IMR-90 (cell line): ENCODE measurements around the gene MDC1. TPM values are rescaled to one million over a fixed set of nuclear protein-coding genes. Genes with fewer than 3 reads are reported as not detected.

ENCODE experiments used
- ATAC-seq: fragments of 200-7000 bp; cut with Tn5 transposase; 2 replicates; pipeline ENCODE4 v1.9.1; 2020; ENCODE audit warnings: low read depth, mild to moderate bottlenecking, moderate library complexity
- BruUV-seq: library from RNA; stranded (reverse); fragments of 400-500 nt; replicated peaks from 2 replicates; lab custom pipeline; 2021; lab: Mats Ljungman, UMichigan
- CTCF ChIA-PET: fragments of 300-600 bp; formaldehyde crosslinking; extraction: SDS; loops from one replicate; lab custom pipeline; 2021; ENCODE audit warnings: antibody characterized with exemption; lab: Yijun Ruan, JAX
- POLR2A ChIA-PET: fragments of 300-600 bp; sonication (Branson Sonifier 250); formaldehyde crosslinking; loops from one replicate; lab custom pipeline; 2022; ENCODE audit warnings: antibody characterized with exemption; ENCODE audit not compliant: unreplicated experiment; lab: Charles Lee
- DNase-seq: peaks from one replicate; pipeline ENCODE4 v3.0.0; 2013
- H2AFZ ChIP-seq: replicated peaks from 2 replicates; pipeline ENCODE3; 2013; ENCODE audit warnings: low read length, mild to moderate bottlenecking; ENCODE audit not compliant: poor library complexity
- H2AK5ac ChIP-seq: 2 replicates; pipeline ENCODE4 v1.6.1; 2013; ENCODE audit warnings: low read depth, low read length, inconsistent platforms
- H2AK9ac ChIP-seq: replicated peaks from 2 replicates; pipeline ENCODE3; 2013; ENCODE audit warnings: mild to moderate bottlenecking, low read depth, low read length, moderate library complexity; ENCODE audit not compliant: poor library complexity
- H2BK120ac ChIP-seq: 2 replicates; pipeline ENCODE4 v1.6.1; 2013; ENCODE audit warnings: low read depth, low read length, inconsistent platforms
- H2BK15ac ChIP-seq: 3 replicates; pipeline ENCODE4 v1.6.1; 2013; ENCODE audit warnings: low read depth, low read length, inconsistent platforms
- H2BK20ac ChIP-seq: 2 replicates; pipeline ENCODE4 v1.6.1; 2013; ENCODE audit warnings: low read depth, mild to moderate bottlenecking, inconsistent platforms, low read length, moderate library complexity
- H2BK5ac ChIP-seq: 2 replicates; pipeline ENCODE4 v1.6.1; 2013; ENCODE audit warnings: mild to moderate bottlenecking, low read depth, low read length, inconsistent platforms; ENCODE audit not compliant: poor library complexity, severe bottlenecking
- H3K14ac ChIP-seq: replicated peaks from 2 replicates; pipeline ENCODE4 v1.6.1; 2013; ENCODE audit warnings: low read depth, low read length, inconsistent platforms
- H3K18ac ChIP-seq: 2 replicates; pipeline ENCODE4 v1.6.1; 2013; ENCODE audit warnings: low read depth, low read length, control low read depth
- H3K23ac ChIP-seq: 2 replicates; pipeline ENCODE4 v1.6.1; 2013; ENCODE audit warnings: low read depth, low read length, inconsistent platforms
- H3K27ac ChIP-seq: 2 replicates; pipeline ENCODE4 v1.5.1; 2013; ENCODE audit warnings: mild to moderate bottlenecking, control low read depth, low read length; ENCODE audit not compliant: insufficient read depth
- H3K27me3 ChIP-seq: 2 replicates; pipeline ENCODE4 v1.6.1; 2013; ENCODE audit warnings: low read length; ENCODE audit not compliant: control insufficient read depth, insufficient read depth
- H3K36me3 ChIP-seq: 2 replicates; pipeline ENCODE4 v1.6.1; 2013; ENCODE audit warnings: low read length, mixed read lengths; ENCODE audit not compliant: control insufficient read depth, insufficient read depth
- H3K4ac ChIP-seq: 2 replicates; pipeline ENCODE4 v1.6.1; 2013; ENCODE audit warnings: low read depth, low read length, inconsistent platforms
- H3K4me1 ChIP-seq: 2 replicates; pipeline ENCODE4 v1.6.1; 2013; ENCODE audit warnings: low read length, mixed read lengths; ENCODE audit not compliant: control insufficient read depth, insufficient read depth
- H3K4me2 ChIP-seq: 2 replicates; pipeline ENCODE4 v1.6.1; 2013; ENCODE audit warnings: low read depth, mild to moderate bottlenecking, control low read depth, low read length, moderate library complexity
- H3K4me3 ChIP-seq: 2 replicates; pipeline ENCODE4 v1.5.1; 2013; ENCODE audit warnings: low read depth, mild to moderate bottlenecking, control low read depth, low read length, moderate library complexity; ENCODE audit not compliant: insufficient read depth
- H3K56ac ChIP-seq: 2 replicates; pipeline ENCODE4 v1.6.1; 2013; ENCODE audit warnings: low read length, inconsistent platforms; ENCODE audit not compliant: insufficient read depth; ENCODE audit errors: extremely low read depth
- H3K79me1 ChIP-seq, 2 experiments: 2 replicates each; pipeline ENCODE4 v1.6.1; 2013; ENCODE audit warnings: low read length in 2 of 2, inconsistent platforms in 1 of 2, low read depth in 1 of 2
- H3K9ac ChIP-seq: 2 replicates; pipeline ENCODE4 v1.6.1; 2013; ENCODE audit warnings: low read depth, low read length, control low read depth
- H3K9me1 ChIP-seq: 2 replicates; pipeline ENCODE4 v1.6.1; 2013; ENCODE audit warnings: low read length, inconsistent platforms; ENCODE audit not compliant: insufficient read depth
- H3K9me3 ChIP-seq: 2 replicates; pipeline ENCODE4 v1.6.1; 2013; ENCODE audit warnings: low read length; ENCODE audit not compliant: control insufficient read depth, insufficient read depth
- H4K20me1 ChIP-seq: 2 replicates; pipeline ENCODE4 v1.6.1; 2013; ENCODE audit warnings: low read length, inconsistent platforms; ENCODE audit not compliant: insufficient read depth
- H4K5ac ChIP-seq: 2 replicates; pipeline ENCODE4 v1.6.1; 2013; ENCODE audit warnings: mild to moderate bottlenecking, low read depth, low read length, control low read depth
- H4K8ac ChIP-seq, 2 experiments: 2 replicates each; pipeline ENCODE4 v1.6.1; 2013; ENCODE audit warnings: low read depth in 2 of 2, low read length in 2 of 2, control low read depth in 1 of 2, inconsistent platforms in 1 of 2
- H4K91ac ChIP-seq: 2 replicates; pipeline ENCODE4 v1.6.1; 2013; ENCODE audit warnings: low read depth, low read length, inconsistent platforms; ENCODE audit not compliant: insufficient read depth
- BHLHE40 ChIP-seq: fragments of 150-350 bp; IDR thresholded peaks from 2 replicates; pipeline ENCODE4 v1.6.1; 2016; ENCODE audit warnings: mild to moderate bottlenecking, low read depth, low read length
- CEBPB ChIP-seq: IDR thresholded peaks from 2 replicates; pipeline ENCODE4 v1.6.1; 2012; ENCODE audit warnings: low read depth, low read length, improper control_type of control experiment
- CHD1 ChIP-seq: IDR thresholded peaks from 2 replicates; pipeline ENCODE4 v1.6.1; 2012; ENCODE audit warnings: low read depth, low read length, improper control_type of control experiment
- FOS ChIP-seq: fragments of 150-350 bp; IDR thresholded peaks from 2 replicates; pipeline ENCODE4 v1.6.1; 2016; ENCODE audit warnings: low read depth, low read length
- MAFK ChIP-seq: IDR thresholded peaks from 2 replicates; pipeline ENCODE4 v1.6.1; 2012; ENCODE audit warnings: low read depth, low read length, improper control_type of control experiment
- MXI1 ChIP-seq: IDR thresholded peaks from 2 replicates; pipeline ENCODE4 v1.6.1; 2012; ENCODE audit warnings: low read depth, mild to moderate bottlenecking, low read length, moderate library complexity, borderline replicate concordance
- POLR2A ChIP-seq: IDR thresholded peaks from 2 replicates; pipeline ENCODE4 v1.6.1; 2012; ENCODE audit warnings: mild to moderate bottlenecking, low read depth, low read length
- RCOR1 ChIP-seq: IDR thresholded peaks from 2 replicates; pipeline ENCODE4 v1.6.1; 2012; ENCODE audit warnings: mild to moderate bottlenecking, low read length, improper control_type of control experiment; ENCODE audit not compliant: insufficient replicate concordance
- RFX5 ChIP-seq: IDR thresholded peaks from 2 replicates; pipeline ENCODE4 v1.8.0; 2012; ENCODE audit warnings: low read depth, mild to moderate bottlenecking, low read length, moderate library complexity
- SMC3 ChIP-seq: fragments of 150-350 bp; IDR thresholded peaks from 2 replicates; pipeline ENCODE4 v1.6.1; 2016; ENCODE audit warnings: low read depth, mild to moderate bottlenecking, antibody characterized with exemption, low read length, moderate library complexity
- USF2 ChIP-seq: fragments of 150-350 bp; IDR thresholded peaks from 2 replicates; pipeline ENCODE4 v1.6.1; 2017; ENCODE audit warnings: mild to moderate bottlenecking, antibody characterized with exemption, low read length, low read depth
- WGBS, 2 experiments: methylation state at CpG; one replicate each; pipeline versions ENCODE4 v1.1.5 to v1.1.7; 2013; ENCODE audit warnings: missing lambda C conversion rate in 2 of 2; ENCODE audit not compliant: insufficient read length in 1 of 2; ENCODE audit errors: extremely low coverage in 2 of 2; 5-methylcytosine and 5-hydroxymethylcytosine counted together
- dilution Hi-C: fragments of 300-500 bp; cut with HindIII; formaldehyde crosslinking; loops from one replicate; pipeline ENCODE4 v1.14.3; 2018; ENCODE audit warnings: low sequenced_read_pairs; ENCODE audit not compliant: unreplicated experiment
- in situ Hi-C: fragments of 300-500 bp; cut with MboI; formaldehyde crosslinking; loops from 3 replicates; pipeline ENCODE4 v1.14.3; 2019; ENCODE audit warnings: low sequenced_read_pairs, inconsistent platforms, mixed read lengths
- intact Hi-C: fragments of 100-400 bp; cut with micrococcal nuclease; formaldehyde crosslinking; loops from 2 replicates; pipeline ENCODE4 v1.10.0; 2022
- polyA plus RNA-seq, 3 experiments: library from polyadenylated mRNA; depleted of rRNA; stranded (reverse); fragments of >200 nt; gene quantifications; 2 replicates each; pipeline ENCODE4 v1.2.3, GENCODE V29; 2012; ENCODE audit warnings: low replicate concordance in 1 of 3
- total RNA-seq: library from RNA; depleted of rRNA; stranded (reverse); fragments of >200 nt; gene quantifications from 2 replicates; pipeline ENCODE4 v1.2.3, GENCODE V29; 2012
- TF ChIP-seq, protein P1 (sequence below): conservative IDR thresholded peaks from 2 replicates; pipeline ENCODE4 v1.5.1; 2012; ENCODE audit warnings: mild to moderate bottlenecking, low read depth, low read length, improper control_type of control experiment
- TF ChIP-seq, protein P2 (sequence below): fragments of 150-350 bp; IDR thresholded peaks from 2 replicates; pipeline ENCODE4 v1.6.1; 2016; ENCODE audit warnings: low read depth, mild to moderate bottlenecking, low read length, moderate library complexity, borderline replicate concordance

MDC1 gene
- total and polyA plus RNA-seq, 2 of the 4 experiments (the other 2 are of a cell fraction): 4.5 to 12.1 TPM

DNA sequence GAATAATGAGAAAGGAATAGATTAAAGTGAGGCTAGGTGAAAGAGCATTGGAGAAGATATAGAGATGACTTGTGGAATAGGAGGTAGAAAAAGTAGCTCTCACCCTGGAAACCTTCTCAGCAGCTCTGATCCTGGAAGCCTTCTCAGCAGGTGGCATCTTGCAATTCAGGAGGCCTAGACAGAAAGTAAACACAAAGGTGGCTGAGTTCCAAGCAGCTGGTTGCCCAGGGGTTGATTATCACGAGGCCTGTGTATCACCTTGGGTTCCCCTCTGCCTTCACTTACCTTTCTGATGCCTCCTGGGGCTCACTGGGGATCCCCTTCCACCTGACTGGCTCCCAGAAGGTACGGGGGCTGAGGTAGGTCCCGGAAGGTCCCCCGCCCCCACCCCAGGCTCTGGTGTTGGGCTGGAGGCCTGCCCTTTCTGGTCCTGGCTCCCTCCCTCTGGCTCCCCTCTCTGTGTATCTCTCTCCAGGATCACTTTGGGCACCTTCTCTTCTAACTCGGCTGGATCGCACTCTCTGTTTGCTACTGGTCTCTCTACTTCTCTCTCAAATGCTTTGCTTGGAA lies 9.7 kb downstream of the MDC1 start:
- ChIA-PET POLR2A (no interaction called here), CTCF (no interaction called here)
- intact Hi-C loops: no loop called here
- H3K23ac ChIP-seq: no peak overlapping the region
- DNase-seq (no peak), ATAC-seq (no peak)
- no peaks in the 10 kb centered on the region for H4K20me1 ChIP-seq
- H3K36me3 ChIP-seq: peaks cover 44% of the 10 kb centered on the region
- H2AFZ ChIP-seq: no peak overlapping the region
- no peaks in the 10 kb centered on the region for H3K9me3 ChIP-seq
- no peak overlapping the region for H4K91ac ChIP-seq
- no TSS peak for BruUV-seq
- 90% methylated on average over 2 of the region's 6 CpGs; no CpG with 5 or more reads in 1 of the 2 experiments for whole genome bisulfite sequencing, 2 experiments
- no peaks in the 10 kb centered on the region for H3K4me1 ChIP-seq
- no peak overlapping the region for H2AK9ac ChIP-seq
- H3K4ac ChIP-seq: no peak overlapping the region
- no peak overlapping the region for H3K4me2 ChIP-seq
- H3K4me3 ChIP-seq: no peak overlapping the region
- H3K9ac ChIP-seq: no peak overlapping the region
- no peak overlapping the region for H2AK5ac ChIP-seq
- H2BK5ac ChIP-seq: no peak overlapping the region
- H3K27ac ChIP-seq: no peak overlapping the region
- no peaks in the 10 kb centered on the region for H3K79me1 ChIP-seq
- dilution Hi-C loops: no loop called here
- no peak overlapping the region for H2BK20ac ChIP-seq
- no peak overlapping the region for H3K56ac ChIP-seq
- H4K8ac ChIP-seq: no peak overlapping the region
- H4K5ac ChIP-seq: no peak overlapping the region
- H3K27me3 ChIP-seq: no peaks in the 10 kb centered on the region
- no peak overlapping the region for H2BK15ac ChIP-seq
- H2BK120ac ChIP-seq: no peak overlapping the region
- H3K14ac ChIP-seq: no peak overlapping the region
- in situ Hi-C loops: no loop called here
- no peaks in the 10 kb centered on the region; the same call in 1 of the 2 replicates for H3K9me1 ChIP-seq
- TF ChIP-seq FOS (no peak), SMC3 (no peak), BHLHE40 (no peak), MXI1 (no peak), CEBPB (no peak), POLR2A (no peak), RCOR1 (no peak), MAFK (no peak), CHD1 (no peak), USF2 (no peak), RFX5 (no peak)
- TF ChIP-seq, protein P1, sequence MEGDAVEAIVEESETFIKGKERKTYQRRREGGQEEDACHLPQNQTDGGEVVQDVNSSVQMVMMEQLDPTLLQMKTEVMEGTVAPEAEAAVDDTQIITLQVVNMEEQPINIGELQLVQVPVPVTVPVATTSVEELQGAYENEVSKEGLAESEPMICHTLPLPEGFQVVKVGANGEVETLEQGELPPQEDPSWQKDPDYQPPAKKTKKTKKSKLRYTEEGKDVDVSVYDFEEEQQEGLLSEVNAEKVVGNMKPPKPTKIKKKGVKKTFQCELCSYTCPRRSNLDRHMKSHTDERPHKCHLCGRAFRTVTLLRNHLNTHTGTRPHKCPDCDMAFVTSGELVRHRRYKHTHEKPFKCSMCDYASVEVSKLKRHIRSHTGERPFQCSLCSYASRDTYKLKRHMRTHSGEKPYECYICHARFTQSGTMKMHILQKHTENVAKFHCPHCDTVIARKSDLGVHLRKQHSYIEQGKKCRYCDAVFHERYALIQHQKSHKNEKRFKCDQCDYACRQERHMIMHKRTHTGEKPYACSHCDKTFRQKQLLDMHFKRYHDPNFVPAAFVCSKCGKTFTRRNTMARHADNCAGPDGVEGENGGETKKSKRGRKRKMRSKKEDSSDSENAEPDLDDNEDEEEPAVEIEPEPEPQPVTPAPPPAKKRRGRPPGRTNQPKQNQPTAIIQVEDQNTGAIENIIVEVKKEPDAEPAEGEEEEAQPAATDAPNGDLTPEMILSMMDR: no peak
- TF ChIP-seq, protein P2, sequence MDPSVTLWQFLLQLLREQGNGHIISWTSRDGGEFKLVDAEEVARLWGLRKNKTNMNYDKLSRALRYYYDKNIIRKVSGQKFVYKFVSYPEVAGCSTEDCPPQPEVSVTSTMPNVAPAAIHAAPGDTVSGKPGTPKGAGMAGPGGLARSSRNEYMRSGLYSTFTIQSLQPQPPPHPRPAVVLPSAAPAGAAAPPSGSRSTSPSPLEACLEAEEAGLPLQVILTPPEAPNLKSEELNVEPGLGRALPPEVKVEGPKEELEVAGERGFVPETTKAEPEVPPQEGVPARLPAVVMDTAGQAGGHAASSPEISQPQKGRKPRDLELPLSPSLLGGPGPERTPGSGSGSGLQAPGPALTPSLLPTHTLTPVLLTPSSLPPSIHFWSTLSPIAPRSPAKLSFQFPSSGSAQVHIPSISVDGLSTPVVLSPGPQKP: no peak
- no peak overlapping the region for H3K18ac ChIP-seq
